ENCODE results near the gene CHST1.
A peak's percentile ranks its signal among the peaks of the same experiment; 100 is the strongest.

Gene CHST1

GRCh38 chr11:45616802-45617549, 48.4 kb downstream of the CHST1 start:
- intact Hi-C loops (cut with DNase I) = no loop called here
- DNase-seq = no peak

DNA sequence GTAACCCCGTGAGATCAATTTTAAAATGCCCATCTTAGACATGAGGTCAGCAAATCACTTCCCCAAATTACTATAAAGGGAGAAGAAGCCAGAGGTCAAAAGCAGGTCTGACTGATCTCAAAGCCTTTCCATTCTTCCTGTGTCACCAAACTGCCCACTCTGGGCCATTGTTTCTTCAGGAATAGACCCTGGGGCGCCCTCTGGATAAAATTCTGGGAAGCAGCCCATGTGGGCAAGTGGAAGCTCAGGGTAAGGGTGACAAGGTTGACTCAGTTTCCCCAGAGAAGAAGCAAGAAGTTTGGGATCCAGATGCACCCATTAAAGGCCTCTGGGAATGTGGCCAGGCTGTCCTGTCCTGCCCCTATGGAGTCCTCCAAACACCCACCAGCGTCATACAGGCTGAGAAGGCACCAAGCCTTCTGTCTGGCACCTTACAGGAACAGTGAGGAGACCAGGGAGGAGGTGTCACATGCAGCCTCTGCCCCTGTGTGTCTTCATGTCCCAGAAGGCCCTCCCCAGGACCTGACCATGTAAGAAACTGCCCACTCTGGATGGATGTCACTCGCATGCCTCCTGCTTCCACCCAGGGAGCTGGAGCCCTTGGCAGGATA, 50.1 kb downstream of the CHST1 start:
- no peak for DNase-seq
- intact Hi-C loops (cut with DNase I) = no loop called here

DNA sequence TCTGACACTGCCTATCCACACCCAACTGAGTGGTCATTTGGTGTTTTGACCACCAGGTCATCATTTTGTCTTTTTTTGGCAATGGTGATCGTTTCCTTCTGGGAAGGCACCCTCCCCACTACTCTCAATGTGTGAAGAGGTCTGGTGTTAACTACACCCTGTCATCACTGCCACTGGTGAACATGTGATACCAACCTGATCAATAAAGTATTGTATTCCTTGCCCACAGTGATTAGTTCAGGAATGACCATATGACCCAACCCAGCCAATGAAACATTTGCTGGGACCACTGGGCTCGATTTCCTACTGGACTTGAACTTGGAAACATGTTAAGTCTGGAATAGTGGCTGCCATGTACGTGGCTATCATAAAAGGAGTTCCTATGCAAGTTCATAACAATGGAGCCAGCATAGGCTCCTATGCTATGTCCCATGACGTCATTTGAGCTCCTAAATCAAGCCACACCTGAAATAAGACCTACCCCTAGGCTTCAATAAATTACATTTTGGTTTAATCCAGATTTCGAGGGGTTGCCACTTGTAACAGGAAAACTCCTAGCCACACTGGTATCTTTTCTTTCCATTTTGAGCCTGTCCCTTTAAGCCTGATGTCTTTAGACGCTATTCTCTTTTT, 51.1 kb downstream of the CHST1 start:
- no peak for DNase-seq
- intact Hi-C loops (cut with DNase I) = no loop called here

GRCh38 chr11:45610627-45611026, 54.8 kb downstream of the CHST1 start:
- intact Hi-C loops (cut with DNase I) = no loop called here
- DNase-seq = no peak

GRCh38 chr11:45609902-45610301, 55.5 kb downstream of the CHST1 start:
- no peak for DNase-seq
- intact Hi-C loops (cut with DNase I) = no loop called here

GRCh38 chr11:45609337-45609736, 56.1 kb downstream of the CHST1 start:
- DNase-seq = no peak
- intact Hi-C loops (cut with DNase I) = no loop called here

DNA sequence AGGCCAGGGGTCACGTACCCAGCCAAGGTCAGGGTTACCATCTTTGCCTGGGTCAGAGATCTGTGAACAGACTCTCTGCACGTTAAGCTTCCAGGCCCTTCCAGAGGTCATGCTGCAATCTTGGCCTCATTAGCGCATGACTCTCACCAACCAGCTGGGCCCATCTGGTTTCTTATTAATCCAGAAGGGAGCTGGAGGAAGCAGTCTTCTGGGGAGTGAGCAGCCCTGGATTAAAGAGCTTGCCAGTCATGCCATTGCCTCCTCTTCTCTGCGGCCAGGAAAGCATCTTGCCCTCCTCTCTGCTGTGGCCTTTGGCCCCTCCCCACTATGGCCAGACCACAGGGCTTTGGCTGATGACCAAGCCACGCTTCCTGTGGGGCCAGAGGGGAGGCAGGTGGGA, 57.4 kb downstream of the CHST1 start:
- no peak for DNase-seq

DNA sequence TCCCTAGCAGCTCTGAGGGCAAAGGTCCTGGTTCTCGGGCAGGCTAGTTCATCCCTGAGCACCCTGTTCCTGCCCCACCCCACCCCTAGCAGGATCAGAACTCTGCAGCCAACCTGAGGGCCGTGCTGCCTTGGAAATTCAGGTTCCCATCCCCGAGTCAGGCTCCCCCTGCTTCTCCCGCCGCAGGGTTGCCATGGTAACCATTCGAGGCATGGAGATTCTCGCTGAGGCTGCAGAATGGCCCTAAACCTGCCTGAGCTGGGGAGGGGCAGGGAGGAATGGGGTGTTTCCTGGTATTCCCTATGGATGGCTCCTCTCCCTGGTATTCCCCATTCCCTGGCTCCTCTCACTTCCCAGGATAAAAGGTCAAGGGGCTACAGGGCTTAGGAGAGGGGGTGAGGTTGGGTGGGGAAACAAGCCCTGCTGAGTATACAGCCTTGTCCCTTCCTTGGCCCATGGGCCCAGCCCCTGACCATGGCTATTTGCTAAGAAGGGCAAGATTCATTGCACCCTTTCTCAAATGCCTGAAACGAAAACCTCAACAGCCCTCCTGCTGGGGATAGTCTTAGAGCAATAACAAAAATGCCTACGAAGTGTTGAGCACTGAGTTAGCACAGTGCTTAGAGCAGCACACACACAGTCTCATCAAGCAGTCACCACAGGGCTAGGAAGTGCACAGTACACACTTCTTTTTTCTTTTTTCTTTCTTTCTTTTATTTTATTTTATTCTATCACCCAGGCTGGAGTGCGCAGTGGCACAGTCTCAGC, 58.7 kb downstream of the CHST1 start:
- peak; percentile 18 to 95 (median 62) for DNase-seq
- intact Hi-C loops (cut with DNase I) = no loop called here

More for the DNA sequence above, 57.4 kb downstream of the CHST1 start:
- intact Hi-C loops (cut with DNase I) = no loop called here

DNA sequence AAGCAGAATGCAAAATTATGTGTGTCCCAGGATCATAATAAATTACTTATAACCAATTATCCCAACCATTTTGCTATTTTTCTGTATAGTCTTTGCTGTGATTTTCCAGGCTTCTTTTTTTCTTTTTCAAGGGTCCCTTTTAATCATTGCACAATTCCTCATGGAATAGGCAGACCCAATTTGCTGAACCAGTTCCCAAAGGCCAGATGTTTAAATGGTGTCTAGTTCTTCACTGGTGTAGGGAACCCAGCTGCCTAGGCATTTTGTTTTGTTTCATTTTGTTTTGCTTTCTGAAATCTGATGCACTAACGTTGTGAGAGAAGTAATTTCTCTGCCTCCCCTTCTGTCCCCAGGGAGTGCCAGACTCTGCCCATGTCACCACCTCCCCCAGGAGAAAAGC, 60.4 kb downstream of the CHST1 start:
- DNase-seq = no peak
- intact Hi-C loops (cut with DNase I) = no loop called here

GRCh38 chr11:45603946-45604682, 61.3 kb downstream of the CHST1 start:
- DNase-seq = no peak
- intact Hi-C loops (cut with DNase I) = no loop called here

GRCh38 chr11:45599161-45599943, 66.1 kb downstream of the CHST1 start:
- intact Hi-C loops (cut with DNase I) = no loop called here
- DNase-seq = no peak

All from posterior cingulate gyrus (tissue), 11 donors.